ENCODE results near the gene ELF3. TPM values are rescaled to one million over a fixed set of nuclear protein-coding genes. Genes with fewer than 3 reads are reported as not detected.

Gene ELF3
- total RNA-seq, 1 donor from 2014 or later, result 128 TPM

GRCh38 chr1:202014915-202015661, 4.7 kb downstream of the ELF3 start:
- peaks cover 5% of the 10 kb centered on the region for H3K36me3 ChIP-seq (ENCODE audit: control insufficient read depth, insufficient read depth, low read length)
- no peaks in the 10 kb centered on the region for H3K27me3 ChIP-seq (ENCODE audit: control insufficient read depth, insufficient read depth, low read length)
- H3K4me3 ChIP-seq (ENCODE audit: low read depth, low read length), result no peak overlapping the region
- DNase-seq (ENCODE audit: low read depth), result no peak
- no peak for TF ChIP-seq CTCF (IDR thresholded peaks at IDR 0.05; ENCODE audit: insufficient read depth, low read length, poor library complexity, severe bottlenecking)

- Histone ChIP-seq H3K36me3 (ENCODE audit: control insufficient read depth, insufficient read depth, low read length) (peaks cover 5% of the 10 kb centered on the region), H3K27me3 (ENCODE audit: control insufficient read depth, insufficient read depth, low read length) (no peaks in the 10 kb centered on the region), H3K4me3 (ENCODE audit: low read depth, low read length) (no peak overlapping the region)
- no peak for TF ChIP-seq CTCF (IDR thresholded peaks at IDR 0.05; ENCODE audit: insufficient read depth, low read length, poor library complexity, severe bottlenecking)
- DNase-seq (ENCODE audit: low read depth), result no peak
Measured at GRCh38 chr1:202015662-202015937, 5.2 kb downstream of the ELF3 start.

- peaks cover 5% of the 10 kb centered on the region for H3K36me3 ChIP-seq (ENCODE audit: control insufficient read depth, insufficient read depth, low read length)
- TF ChIP-seq CTCF (IDR thresholded peaks at IDR 0.05; ENCODE audit: insufficient read depth, low read length, poor library complexity, severe bottlenecking), result no peak
- DNase-seq (ENCODE audit: low read depth), result no peak
- no peak overlapping the region for H3K4me3 ChIP-seq (ENCODE audit: low read depth, low read length)
- no peaks in the 10 kb centered on the region for H3K27me3 ChIP-seq (ENCODE audit: control insufficient read depth, insufficient read depth, low read length)
Measured at GRCh38 chr1:202016022-202016810, 5.8 kb downstream of the ELF3 start.

DNA sequence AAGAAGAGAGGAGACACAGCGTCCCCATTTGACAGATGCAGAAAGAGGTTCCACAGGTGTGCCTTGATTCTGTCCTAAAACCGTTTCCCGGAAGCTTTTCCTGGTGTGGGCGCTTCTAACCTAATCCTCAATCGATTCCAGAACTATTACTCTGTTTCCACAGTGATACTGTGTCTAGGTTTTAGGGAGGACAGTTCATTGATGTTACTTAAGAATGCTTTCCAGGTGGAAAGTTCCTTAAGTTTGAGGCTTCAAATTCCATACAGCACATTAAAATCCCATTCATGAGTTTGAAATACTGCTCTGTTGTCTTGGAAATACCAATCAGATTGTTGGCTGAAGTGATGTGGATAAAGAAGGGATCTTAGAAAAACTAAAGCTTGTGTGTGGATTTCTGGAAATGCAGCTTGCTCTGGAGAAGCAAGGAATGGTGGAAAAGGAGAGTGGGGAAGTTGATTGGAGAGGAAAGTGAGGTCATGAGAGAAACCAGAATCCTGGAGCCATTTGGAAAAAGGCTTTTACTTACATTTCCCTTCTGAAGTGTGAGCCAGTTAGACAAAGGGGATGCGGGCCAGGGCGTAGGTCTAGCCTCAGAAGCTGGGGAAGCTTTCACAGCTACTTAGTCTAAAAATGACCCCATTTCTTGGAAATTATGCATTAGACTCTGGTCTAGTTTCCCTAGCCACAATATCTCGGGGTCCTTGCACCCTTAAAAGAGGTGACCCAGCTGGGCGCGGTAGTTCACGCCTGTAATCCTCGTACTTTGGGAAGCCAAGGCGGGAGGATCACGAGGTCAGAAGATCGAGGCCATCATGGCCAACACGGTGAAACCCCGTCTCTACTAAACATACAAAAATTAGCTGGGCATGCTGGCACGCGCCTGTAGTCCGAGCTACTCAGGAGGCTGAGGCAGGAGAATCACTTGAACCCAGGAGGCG, 6.7 kb downstream of the ELF3 start:
- Histone ChIP-seq H3K4me3 (ENCODE audit: low read depth, low read length) (no peak overlapping the region), H3K36me3 (ENCODE audit: control insufficient read depth, insufficient read depth, low read length) (peaks cover 5% of the 10 kb centered on the region), H3K27me3 (ENCODE audit: control insufficient read depth, insufficient read depth, low read length) (no peaks in the 10 kb centered on the region)
- TF ChIP-seq CTCF (IDR thresholded peaks at IDR 0.05; ENCODE audit: insufficient read depth, low read length, poor library complexity, severe bottlenecking), result no peak
- no peak for DNase-seq (ENCODE audit: low read depth)

- Histone ChIP-seq H3K27me3 (ENCODE audit: control insufficient read depth, insufficient read depth, low read length) (no peaks in the 10 kb centered on the region), H3K4me3 (ENCODE audit: low read depth, low read length) (no peak overlapping the region), H3K36me3 (ENCODE audit: control insufficient read depth, insufficient read depth, low read length) (peaks cover 5% of the 10 kb centered on the region)
- no peak for TF ChIP-seq CTCF (IDR thresholded peaks at IDR 0.05; ENCODE audit: insufficient read depth, low read length, poor library complexity, severe bottlenecking)
- no peak for DNase-seq (ENCODE audit: low read depth)
Measured at GRCh38 chr1:202017749-202018467, 7.5 kb downstream of the ELF3 start.
